Inflammatory macrophage treated with lipopolysaccharide for 1 hour (primary cell): Measurements from ENCODE around the gene GRWD1.

Experiments used
- DNase-seq, 2 donors: peaks; one replicate each; pipeline ENCODE4 v3.0.0-alpha.2; 2020 to 2022

GRWD1 gene

GRCh38 chr19:48499316-48500090 lies 53.7 kb downstream of the GRWD1 start:
- DNase-seq: no peak

GRCh38 chr19:48500830-48501493 lies 55.2 kb downstream of the GRWD1 start:
- DNase-seq: no peak

GRCh38 chr19:48501494-48502349 lies 55.9 kb downstream of the GRWD1 start:
- peak; percentile 71 to 76 for DNase-seq

- no peak for DNase-seq
These were observed 56.7 kb downstream of the GRWD1 start for GRCh38 chr19:48502350-48503018.

DNA sequence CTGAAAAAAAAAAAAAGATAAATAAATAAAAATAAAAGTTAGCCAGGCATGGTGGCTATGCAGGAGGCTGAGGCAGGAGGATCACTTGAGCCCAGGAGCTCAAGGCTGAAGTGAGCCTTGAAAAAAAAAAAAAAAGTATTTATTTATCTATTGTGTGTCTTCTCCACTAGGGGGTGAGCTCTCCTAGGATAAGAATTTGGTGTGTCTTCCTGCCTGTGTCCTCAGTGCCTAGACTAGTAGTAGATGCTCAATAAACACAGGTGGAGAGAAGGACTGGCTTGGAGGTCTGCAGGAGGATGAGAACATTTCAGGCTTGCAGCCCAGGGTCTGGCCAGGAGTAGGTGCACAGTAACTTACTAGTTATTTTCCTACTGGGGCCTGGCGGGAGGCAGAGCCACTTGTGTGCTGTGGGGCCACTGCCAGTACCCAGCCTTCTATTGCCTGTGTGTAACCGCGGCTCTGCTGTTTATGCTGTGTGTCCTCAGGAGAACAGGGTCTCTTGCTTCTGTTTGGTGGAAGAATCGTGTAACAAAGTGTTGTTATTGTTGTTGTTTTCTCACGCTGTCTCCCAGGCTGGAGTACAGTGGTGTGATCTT lies 60.5 kb downstream of the GRWD1 start:
- peak; percentile 56 to 59 for DNase-seq
